ENCODE measurements around the gene GHITM.

The GHITM gene

DNA sequence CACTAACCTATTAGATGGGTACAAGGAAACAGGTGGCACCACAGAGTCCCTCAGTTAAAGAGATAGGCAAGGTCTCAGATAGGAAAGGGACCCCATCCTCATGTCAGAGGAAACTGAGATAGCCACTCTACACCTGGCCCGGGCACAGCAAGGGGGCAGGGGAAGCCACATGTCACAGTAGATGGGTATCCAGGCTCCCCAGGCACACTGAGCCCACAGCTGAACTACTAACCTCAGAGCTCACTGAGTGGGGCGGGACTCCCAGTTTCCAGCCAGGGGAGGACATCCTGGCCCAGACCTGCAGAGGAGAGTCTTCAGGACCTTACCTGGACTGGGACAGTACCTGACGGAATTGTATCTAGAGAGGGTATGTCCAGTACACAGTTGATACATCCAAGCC lies 51.3 kb downstream of the GHITM start:
- H3K4me3 ChIP-seq (ENCODE audit: low read length): no peak overlapping the region
- TF ChIP-seq, protein P1, sequence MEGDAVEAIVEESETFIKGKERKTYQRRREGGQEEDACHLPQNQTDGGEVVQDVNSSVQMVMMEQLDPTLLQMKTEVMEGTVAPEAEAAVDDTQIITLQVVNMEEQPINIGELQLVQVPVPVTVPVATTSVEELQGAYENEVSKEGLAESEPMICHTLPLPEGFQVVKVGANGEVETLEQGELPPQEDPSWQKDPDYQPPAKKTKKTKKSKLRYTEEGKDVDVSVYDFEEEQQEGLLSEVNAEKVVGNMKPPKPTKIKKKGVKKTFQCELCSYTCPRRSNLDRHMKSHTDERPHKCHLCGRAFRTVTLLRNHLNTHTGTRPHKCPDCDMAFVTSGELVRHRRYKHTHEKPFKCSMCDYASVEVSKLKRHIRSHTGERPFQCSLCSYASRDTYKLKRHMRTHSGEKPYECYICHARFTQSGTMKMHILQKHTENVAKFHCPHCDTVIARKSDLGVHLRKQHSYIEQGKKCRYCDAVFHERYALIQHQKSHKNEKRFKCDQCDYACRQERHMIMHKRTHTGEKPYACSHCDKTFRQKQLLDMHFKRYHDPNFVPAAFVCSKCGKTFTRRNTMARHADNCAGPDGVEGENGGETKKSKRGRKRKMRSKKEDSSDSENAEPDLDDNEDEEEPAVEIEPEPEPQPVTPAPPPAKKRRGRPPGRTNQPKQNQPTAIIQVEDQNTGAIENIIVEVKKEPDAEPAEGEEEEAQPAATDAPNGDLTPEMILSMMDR (conservative IDR thresholded peaks at IDR 0.05; ENCODE audit: low read length): no peak
- no peak for DNase-seq (ENCODE audit: low read depth)

DNA sequence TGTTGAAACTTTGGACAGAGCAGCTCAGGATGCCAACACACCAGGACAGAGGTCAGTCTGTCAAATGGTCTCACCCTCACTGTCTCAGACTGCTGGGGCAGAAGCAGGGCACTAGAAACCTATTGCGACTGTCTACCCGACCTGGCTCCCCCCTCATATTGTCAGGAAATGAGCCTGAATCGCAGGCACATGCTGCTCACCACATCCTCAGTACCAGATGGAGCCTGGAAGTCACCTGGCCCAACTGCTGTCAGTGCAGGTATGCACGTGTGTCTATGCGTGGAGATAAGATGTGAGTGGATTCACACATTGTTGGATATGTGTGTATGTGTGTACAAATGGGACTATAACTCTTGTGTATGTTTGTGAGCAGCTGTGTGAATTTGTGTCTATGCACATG lies 51.8 kb downstream of the GHITM start:
- no peak for DNase-seq (ENCODE audit: low read depth)

DNA sequence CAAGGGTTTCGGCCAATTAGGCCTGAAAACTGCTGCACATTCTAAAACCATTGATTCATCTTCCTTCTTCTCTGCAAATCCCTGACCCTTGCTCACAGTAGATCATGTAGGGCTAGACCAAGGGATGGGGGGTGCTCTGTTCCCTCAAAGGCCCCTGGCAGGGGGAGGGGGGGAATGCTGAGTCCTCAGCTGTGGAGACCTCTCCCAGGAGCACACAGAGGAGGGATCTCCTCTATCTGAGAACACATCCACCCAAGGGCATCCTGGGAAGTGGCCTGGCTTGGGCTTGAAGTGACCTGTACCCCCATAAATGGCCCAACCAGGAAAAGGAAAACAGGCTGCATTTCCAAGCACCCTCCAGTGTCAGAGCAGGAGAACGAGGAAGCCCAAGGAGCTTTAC lies 54.0 kb downstream of the GHITM start:
- TF ChIP-seq, protein P1 (conservative IDR thresholded peaks at IDR 0.05; ENCODE audit: low read length): no peak
- no peak overlapping the region for H3K4me3 ChIP-seq (ENCODE audit: low read length)
- no peak for DNase-seq (ENCODE audit: low read depth)

More for the DNA sequence above, 51.8 kb downstream of the GHITM start:
- no peak overlapping the region for H3K4me3 ChIP-seq (ENCODE audit: low read length)
- TF ChIP-seq, protein P1 (conservative IDR thresholded peaks at IDR 0.05; ENCODE audit: low read length): no peak

DNA sequence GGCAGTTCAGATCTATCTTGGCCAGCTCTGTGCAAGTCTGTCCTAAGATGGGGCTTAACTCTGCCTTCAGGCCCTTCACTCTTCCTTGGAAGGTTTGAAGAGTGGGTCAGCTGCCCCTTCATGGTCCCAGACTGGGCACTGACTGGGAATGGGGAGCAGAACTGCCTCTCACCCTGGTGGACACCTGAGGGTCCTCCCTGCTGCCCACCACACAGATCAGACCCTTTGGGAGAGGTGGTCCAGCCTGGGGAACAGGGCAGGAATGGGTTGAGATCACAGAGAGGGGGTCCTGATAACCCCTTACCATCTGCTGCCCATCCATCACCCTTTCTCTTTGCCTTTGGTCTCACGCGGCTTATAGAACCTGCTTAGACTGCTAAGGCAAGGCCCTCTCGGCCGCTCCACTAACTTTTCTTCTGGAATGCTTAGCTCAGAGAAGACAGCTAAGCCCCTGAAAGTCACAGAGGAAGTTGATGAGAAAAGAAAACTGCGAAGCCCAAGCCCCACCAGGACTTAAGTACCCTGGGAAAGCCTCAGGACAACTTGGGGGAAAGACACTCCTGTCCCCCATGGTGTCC lies 54.6 kb downstream of the GHITM start:
- H3K4me3 ChIP-seq (ENCODE audit: low read length): peak overlapping the region; percentile 20
- TF ChIP-seq, protein P1 (conservative IDR thresholded peaks at IDR 0.05; ENCODE audit: low read length): no peak
- DNase-seq (ENCODE audit: low read depth): no peak

DNA sequence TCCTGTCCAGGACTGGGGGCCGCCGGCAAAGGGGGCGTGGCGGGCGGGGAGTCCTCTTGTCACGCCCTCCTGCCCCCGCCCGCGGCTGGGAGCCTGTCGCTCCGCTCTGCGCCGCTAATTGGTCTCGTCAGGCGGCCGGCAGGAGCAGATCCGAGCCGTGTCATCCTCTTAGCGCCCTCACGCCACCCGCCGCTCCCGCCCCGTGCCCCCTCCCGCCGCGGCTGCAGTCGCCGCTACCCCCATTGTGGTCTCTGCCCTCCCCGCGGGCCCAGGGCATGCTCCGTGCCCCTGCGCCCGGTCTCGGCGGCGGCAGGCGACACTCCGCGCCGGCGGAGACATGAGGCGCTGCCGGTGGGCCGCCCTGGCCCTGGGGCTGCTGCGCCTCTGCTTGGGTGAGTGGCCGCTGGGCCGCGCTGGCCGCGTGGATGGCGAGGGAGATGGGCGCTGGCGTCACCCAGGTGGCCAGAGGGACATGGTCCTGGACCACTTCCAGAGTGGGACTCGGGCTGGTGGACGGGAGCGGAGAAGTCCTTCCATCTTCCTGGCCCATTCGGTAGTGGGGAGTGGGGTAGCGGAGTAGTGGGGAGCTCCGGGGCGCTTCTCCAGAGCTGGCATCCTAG lies 55.2 kb downstream of the GHITM start, which contains the start of gene CDHR1:
Gene CDHR1 (plus strand): TSS at position 114 of the 620 bp plus-strand sequence. CDS start 224 bp downstream, at position 338.
- TF ChIP-seq, protein P1 (conservative IDR thresholded peaks at IDR 0.05; ENCODE audit: low read length): no peak
- DNase-seq (ENCODE audit: low read depth): no peak
- H3K4me3 ChIP-seq (ENCODE audit: low read length): peak within 1 kb of the TSS; percentile 20

DNA sequence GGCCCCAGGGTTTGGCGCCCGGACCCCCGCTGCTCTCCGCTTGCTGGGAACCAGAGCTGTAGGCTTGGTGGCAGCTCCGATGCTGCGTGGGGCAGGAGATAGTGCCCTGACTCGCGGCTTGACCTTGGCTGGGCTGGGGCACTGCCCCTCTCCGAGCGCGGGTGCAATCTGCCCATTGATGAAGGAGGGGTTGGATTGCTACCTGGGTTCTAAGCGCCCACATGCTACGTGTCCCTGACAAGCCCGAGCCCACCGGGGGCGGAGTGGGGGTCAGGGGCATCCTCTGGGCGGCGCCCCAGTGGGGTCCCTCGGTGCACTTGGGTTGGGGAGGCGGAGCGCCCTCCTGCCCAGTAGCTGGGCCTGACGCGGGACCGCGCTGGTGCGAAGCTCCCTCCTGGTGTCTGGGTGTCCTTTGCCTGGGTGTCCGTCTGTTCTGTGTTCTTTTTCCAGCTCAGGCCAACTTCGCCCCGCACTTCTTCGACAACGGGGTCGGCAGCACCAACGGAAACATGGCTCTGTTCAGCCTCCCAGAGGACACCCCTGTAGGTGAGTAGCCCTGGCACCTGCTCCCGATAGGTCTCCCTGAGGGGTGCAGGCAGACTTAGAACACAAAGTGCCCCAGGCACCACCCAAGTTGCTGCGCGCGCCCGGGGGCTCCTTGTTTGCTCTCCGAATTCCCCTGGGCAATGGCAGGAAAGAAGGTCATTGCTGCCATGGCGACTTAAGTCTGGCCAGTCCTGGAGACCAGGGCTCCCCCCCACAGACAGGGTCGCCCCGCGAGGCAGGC lies 55.9 kb downstream of the GHITM start:
- TF ChIP-seq, protein P1 (conservative IDR thresholded peaks at IDR 0.05; ENCODE audit: low read length): no peak
- H3K4me3 ChIP-seq (ENCODE audit: low read length): no peak overlapping the region
- DNase-seq (ENCODE audit: low read depth): no peak

Measured in AG10803 (cell line).